Renal cortex interstitium (tissue), 11 donors: ENCODE results near the gene CYTL1. TPM values are rescaled to one million over a fixed set of nuclear protein-coding genes. Genes with fewer than 3 reads are reported as not detected.
"Not testable (repeated sequence)": the region's sequence is repeated elsewhere in the genome, so short reads cannot be mapped to it uniquely, and the experiment has no call there.

Experiments
- DNase-seq, 11 donors: peaks; one replicate each; pipeline ENCODE4 v3.0.0-alpha.2; 2013; ENCODE audit warnings: low read depth in 9 of 11, low spot score in 4 of 11; ENCODE audit errors: extremely low read depth in 1 of 11
- polyA plus RNA-seq, 3 donors: library from polyadenylated mRNA; unstranded; fragments of 120-200 nt; gene quantifications; one replicate each; pipeline ENCODE4 v1.2.1, GENCODE V29; 2013; ENCODE audit not compliant: insufficient read length in 3 of 3

The CYTL1 gene
- polyA plus RNA-seq, 3 donors, result 7.5 to 9.2 (median 8.6) TPM

DNA sequence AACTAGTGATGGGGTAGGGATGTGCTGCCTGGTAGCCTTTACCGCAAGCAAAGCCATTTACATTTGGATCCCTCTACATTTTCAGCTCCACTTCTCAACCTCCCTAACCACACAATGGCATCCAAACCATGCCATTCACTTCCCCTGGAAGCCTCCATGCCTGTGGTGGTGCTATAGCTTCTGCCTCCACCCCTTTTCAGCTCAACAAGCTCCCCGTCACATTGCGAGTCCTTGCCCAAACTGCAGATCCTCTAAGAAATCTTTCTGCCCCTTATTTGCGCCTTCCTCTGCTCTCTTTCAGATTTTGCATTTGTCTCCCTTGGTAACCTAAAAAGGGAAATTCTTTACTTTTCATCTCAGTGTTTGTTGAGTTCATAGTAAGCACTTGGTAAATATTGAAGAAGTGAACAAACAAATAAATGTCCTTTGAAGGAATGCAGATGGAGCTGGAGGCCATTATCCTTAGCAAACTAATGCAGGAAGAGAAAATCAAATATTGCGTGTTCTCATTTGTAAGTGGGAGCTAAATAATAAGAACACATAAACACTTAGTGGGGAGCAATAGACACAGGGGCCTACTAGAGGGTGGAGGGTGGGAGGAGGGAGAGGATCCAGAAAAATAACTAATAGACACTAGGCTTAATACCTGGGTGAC, 6.9 kb downstream of the CYTL1 start:
- DNase-seq, result no peak

DNA sequence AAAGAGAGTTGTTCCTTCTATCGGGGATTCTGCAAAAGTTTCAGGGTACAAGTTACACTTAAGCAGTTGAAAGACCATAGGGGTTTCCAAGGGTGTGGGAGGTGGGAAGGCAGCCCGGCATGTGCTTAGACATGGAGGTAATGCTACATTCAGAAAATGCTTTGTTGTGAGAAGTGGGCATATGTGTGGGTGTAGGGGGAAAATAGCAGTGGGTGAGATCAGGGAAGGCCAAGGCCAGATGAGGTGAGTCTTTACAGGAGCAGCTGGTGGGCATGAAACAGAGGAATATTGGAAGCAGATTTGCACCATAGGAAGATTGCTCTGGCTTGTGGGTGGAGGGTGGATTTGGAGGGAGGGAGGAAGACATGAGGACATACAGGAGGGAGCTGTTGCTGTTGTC, 8.3 kb downstream of the CYTL1 start:
- DNase-seq, result no peak

DNA sequence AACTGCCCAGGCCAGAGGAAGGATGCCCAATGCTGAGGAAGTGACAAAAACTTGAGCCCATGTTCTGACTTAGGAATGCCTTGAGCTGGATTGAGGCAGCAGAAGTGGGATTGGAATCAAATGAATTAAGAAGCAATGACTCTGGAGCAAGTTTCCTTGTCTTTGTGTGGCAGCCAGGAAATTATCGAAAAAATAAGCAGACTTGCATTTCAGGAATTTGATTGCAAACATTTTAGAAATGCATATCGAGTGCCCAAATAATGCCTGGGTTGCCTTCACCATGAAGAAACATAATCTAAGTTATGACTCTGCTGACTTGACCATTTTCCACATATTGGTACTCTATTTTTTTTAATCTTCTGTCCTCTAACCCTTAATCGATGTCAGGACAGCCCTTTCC, 9.5 kb downstream of the CYTL1 start:
- no peak for DNase-seq

DNA sequence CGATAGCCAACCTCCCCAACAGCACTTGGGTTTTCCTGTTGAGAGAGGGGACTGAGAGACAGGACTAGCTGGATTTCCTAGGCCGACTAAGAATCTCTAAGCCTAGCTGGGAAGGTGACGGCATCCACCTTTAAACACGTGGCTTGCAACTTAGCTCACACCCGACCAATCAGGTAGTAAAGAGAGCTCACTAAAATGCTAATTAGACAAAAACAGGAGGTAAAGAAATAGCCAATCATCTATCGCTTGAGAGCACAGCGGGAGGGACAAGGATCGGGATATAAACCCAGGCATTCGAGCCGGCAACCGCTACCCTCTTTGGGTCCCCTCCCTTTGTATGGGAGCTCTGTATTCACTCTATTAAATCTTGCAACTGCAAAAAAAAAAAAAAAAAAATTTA, 12.3 kb downstream of the CYTL1 start:
- not testable (repeated sequence) for DNase-seq

DNA sequence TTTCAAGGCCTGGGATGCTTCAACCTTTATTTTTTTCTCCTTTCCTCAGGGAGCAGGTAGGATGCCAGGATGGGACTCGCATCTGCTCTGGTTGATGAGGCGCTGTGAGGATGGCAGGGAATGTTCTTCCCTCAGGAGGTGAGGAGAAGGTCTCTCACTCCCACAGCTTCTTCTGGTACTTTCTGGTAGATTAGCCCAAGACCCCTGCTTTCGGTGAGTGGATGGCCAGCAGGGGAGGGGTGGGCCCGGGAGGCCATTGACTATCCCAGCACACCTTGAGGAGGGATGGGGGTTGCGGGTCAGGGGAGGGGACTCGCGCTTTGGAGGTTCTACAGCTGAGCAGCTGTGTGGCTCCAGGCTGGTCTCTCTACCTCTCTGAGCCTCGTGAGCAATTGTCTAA, 14.8 kb downstream of the CYTL1 start:
- no peak for DNase-seq

DNA sequence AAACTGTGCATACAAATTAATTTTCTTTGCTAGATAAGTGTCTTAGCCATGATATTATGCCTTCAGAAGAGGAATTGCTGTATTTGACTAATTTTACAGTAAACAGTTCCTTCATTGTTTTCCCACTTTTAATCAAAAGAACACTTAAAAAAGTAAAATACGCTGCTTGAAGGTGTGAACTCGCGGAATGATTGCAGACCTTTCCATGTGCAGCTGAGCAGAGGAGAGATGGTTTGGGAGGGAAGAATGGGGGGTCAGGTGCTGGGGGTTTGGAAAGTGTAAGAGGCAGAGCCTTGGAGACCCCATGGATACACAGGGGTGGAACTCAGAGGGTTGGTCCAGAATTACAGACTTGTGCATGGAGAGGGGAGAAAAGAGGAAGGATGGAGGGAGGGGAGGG, 15.3 kb downstream of the CYTL1 start:
- no peak for DNase-seq

DNA sequence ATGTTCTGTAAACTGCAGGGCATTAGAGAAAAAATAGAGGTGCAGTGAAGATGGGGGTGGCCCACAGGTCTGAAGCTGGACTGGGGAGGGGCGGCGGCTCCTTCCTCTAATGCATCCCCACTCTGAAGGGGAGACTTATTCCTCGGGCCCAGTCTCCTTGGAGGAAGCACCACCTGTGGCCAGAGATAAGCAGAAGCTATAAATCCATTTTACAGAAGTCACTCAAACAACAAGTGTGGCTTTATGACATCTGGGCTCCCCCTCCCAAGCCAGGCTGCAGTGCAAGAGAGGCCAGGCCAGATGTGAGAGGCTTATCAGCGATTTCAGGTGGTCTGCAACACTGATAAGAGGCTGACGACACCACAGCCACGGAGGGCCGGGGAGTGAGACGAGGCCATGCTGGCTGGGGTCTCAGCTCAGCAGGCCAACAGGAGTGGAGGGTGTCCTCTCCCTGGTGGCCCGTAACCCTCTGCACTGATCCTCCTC, 15.8 kb downstream of the CYTL1 start:
- DNase-seq, result no peak

DNA sequence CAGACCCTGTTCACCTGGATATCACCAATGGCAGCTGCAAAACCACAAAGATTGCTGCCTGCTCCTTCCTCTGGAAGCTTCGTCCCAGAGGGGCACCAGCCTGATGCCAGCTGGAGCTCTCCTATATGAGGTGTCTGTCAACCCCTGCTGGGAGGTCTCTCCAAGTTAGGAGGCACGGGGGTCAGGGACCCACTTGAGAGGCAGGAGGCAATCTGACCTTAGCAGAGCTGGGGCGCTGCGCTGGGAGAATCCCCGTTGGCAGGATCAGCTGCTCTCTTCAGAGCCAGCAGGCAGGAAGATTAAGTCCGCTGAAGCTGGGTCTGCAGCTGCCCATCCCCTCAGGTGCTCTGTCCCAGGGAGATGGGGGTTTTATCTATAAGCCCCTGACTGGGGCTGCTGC, 17.6 kb downstream of the CYTL1 start:
- DNase-seq, result not testable (repeated sequence)

DNA sequence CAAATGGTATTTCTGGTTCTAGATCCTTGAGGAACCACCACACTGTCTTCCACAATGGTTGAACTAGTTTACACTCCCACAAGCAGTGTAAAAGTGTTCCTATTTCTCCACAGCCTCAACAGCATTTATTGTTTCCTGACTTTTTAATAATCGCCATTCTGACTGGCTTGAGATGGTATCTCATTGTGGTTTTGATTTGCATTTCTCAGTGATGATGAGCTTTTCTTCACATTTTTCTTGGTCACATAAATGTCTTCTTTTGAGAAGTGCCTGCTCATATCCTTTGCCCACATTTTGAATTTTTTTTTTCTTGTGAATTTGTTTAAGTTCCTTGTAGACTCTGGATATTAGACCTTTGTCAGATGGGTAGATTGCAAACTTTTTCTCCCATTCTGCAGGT, 22.3 kb downstream of the CYTL1 start:
- DNase-seq, result not testable (repeated sequence)

DNA sequence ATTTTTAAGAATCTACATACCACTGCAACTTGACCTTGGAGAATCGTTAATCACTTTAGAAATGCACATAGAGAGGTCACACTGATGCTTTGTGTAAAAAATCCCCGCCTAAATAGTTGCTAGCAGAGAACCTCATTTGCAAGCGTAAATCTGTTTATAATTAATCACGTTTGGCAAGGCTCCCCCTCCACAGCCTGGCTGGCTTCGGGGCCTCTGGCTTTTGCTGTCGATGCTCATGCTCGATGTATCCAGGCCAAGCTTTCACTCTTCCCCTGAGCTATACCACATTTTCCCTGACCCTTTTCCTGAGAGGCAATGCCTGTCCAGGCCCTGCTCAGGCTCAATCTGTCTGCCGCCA, 23.4 kb downstream of the CYTL1 start:
- DNase-seq, result peak in 1 of 11 donors; percentile 28

DNA sequence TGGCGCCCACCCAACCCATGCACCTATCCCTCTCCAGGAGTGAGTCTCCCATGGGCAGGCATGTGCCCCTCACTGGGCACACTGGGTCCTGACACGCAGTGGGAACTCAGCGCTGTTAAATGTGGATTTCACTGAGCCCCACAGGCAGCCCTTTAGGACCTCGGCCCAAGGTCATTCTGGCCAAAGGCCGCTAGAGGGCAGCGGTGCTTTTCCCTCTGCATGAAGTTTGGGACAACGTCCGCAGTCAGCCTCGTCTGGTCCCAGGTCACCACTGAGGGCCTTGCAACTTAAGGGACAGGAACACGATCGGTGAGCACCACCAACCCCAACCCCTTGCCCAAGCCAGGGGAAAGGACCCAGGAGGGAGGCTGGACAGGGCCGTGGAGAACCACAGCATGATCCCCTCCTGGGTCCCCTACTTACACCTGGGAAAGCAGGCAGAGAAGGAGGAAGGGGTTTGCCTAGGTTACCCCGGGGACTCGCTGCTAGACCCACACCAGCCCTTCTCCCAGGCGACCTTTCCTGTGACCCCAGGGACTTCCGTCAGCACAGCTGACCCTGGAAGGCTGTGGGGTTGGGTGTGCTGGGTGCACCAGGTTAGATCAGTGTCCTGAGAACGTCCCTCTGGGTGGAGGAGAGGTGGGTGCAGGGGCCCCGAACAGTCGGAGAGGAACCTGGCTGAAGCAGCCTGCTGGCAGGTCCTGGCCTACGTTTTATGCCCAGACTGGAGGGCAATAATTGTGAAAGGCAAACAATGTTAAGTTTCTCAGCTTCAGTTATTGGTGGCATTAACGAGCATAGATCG, 24.0 kb downstream of the CYTL1 start:
- peak in 10 of 11 donors; percentile 32 to 70 (median 54) for DNase-seq

DNA sequence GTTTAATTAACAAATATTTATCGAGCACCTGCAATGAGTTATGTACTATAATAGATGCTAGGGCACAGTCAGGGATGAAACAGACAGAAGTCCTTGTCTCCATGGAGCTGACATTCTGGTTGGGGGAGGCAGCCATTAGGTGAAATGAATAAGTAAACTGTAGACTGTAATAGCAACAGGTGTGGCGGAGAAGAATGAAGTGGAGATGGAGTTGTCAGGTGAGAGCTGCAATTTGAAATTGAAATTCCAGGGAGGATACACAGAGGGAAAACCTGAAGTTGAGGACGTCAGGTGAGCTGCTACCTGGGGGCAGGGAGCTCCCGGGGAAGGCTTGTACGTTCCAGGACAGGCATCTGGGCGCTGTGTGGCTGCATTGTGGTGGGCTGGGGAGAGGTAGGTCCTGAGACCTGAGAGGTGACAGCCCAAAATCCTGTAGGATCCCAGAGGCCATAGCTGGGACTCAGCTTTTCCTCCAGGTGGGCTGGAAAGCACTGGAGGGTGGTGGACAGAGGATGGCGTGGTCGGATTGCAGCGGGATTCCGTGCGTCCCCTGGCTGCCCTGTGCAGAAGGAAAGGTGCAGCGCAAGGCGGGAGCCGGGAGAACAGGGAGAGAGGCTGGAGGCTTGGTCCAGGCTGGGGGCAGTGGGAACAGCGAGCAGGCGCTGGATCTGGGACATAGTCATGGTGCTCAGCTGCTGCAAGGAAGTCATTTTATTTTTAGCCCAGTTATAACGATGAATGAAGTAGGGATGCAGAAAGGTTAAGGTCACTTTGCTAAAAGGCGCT, 24.8 kb downstream of the CYTL1 start:
- no peak for DNase-seq

DNA sequence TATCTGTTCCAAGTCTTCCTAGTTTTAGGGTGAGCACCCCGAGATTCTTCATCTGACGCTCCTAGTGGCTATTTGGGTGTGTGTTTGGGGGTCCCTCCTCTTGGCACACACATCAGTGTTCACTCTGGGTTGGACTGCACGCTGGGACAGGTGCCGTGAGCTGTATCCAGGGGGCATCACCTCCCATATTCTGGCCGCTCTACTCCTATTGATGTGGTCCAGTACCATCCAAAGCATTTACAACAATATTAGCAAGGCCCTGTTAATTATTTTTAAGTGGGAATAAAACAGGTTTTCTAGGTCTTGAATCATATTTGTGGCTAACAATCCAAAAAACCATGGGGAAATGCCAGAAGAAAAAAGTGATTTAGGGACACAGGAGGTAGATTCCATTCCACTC, 26.4 kb downstream of the CYTL1 start:
- no peak for DNase-seq

DNA sequence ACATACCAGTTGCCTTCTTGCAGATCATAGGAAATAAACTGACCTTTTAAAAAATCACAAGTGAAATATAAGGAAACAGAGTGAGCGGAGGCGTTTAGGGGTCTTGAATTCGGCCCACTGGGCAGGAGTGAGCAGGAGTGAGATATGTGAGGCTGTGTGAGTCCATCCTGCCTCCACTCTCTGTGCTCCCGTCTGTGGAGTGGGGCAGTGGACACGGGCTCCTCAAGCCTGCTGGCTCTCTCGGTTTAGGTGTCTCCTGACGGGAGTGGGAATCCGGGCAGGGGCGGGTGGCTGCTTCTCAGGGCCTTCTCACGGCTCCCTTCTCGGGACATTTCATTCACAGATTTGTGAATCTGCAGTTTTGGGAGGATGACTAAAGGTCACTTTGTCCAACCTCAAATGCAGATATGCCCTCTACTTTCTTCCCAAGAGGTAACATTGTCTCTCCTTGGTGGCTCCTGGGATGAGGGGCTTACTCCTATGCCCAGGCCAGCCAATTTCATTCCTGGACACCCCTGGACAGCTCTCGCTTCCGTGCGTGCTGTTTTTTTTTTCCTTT, 27.6 kb downstream of the CYTL1 start:
- DNase-seq, result no peak

DNA sequence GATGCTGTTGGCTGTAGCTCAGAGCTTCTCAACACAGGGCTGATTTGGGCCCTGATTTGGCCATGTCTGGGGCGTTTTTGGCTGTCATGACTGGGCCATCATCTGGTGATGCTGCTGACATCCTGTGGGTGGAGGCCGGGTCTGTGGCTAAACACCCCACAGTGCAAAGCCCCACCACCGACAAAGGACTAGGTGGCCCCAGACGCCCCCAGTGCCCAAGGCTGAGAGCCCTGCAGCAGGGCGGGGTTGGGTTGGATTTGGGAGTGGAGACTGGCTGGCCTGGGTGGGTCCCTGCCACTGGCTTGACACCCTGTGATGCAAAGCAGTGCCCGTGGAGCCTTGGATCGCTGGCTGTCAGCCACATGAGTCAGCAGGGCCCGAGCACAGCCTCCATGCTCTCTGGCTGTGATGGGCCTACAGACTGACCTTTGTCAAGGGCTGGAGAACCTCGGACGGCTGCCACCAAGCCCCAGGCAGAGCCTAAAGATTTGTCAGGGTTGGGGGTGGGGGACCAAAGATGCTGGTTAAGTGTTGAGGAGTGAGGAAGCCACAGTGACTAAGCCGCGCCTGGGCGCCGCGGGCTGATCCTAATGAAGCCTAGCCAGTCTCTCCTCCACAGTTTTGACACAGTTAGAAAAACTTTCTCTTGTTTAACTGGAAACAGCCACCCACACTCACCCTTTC, 28.3 kb downstream of the CYTL1 start:
- no peak for DNase-seq

DNA sequence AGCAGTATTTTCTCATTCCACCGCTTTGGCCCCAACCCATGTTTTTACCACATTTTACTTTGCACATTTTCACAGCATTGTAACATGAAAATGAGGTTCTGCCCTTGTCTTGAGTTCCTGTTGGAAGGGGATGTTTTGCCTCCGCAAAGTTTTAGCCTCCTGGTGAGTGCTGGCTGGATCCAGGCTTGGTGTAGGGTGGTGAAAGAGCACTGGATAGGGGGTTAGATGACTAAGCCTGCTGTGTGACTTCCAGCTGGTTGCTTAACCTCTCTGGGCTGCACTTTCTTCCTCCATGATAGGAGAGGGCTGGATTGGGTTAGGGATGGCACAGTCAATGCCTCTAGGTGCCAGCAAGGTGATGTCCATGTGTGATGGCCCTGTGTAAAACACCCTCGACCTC, 28.9 kb downstream of the CYTL1 start:
- no peak for DNase-seq

DNA sequence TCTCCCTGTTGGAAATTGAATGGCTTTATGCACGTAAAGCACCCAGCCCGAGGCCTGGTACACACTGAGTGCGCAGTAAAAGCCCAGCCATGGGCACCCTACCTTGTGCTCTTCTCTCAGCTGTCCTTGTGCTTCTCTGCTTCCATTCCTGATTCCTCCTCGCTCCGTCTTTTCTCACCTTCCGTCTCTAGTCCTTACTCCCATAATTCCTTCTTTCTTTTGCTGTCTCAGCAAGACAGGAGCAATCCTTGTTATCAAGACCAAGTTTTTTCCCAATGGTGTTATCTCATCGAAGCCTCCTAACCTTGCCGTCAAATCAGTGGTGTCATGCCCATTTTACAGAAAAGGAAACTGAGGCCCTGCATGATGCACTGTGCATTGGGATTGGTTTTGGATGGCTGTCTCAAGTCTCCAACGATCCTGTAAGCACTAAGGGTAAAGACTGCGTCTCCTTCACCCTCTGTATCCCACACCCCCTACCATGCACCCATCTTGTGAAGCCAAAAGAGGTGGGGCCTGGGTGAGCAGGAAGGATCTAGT, 30.1 kb downstream of the CYTL1 start:
- DNase-seq, result no peak

DNA sequence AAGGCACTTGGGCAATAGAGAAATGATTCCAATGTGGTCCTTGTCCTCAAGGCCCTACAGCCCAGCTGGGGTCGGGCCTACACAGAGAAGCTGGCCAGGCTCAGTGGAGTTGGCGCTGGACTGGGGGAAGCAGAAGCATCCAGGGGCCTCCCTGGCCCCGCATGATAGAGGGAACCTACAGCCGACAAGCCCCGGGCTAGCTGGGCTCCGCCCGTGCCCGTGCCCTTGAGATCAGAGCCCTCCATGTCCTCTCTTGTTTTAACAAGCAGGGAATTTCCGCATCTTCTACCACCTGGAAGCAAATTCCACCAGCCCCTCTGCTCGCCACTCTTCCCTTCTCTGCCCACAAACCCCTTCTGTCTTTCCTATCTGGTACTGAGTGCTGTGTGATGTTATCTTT, 31.6 kb downstream of the CYTL1 start:
- no peak for DNase-seq

DNA sequence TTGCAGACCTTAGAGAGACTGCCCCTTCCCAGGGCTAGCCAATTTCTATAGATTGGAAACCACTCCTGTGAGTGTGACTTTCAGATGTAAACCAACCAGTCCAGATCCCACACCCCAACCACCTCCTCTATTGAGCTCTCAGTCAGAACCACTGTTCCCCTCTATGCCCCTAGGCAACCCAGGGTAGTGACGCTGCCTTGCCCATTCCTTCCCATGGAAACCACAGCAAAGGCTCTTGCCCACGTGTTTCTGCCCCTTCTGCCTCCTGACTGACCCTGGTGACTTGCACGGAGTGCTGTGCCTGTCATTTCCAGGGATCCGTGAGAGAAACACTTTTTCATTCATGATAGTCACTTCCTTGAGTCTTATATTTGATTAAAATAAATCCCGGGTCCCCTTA, 32.4 kb downstream of the CYTL1 start:
- no peak for DNase-seq
